Activated CD4-positive, CD25-positive, alpha-beta regulatory T cell treated with anti-CD3 and anti-CD28 coated beads, Interleukin-2, amount 50 U/mL, for 16 hours (primary cell): Measurements from ENCODE around the gene AQP10.
A peak's percentile ranks its signal among the peaks of the same experiment; 100 is the strongest.
"Not testable (repeated sequence)": the region's sequence is repeated elsewhere in the genome, so short reads cannot be mapped to it uniquely, and the experiment has no call there.

Source experiments
- DNase-seq: peaks from one replicate; pipeline ENCODE4 v3.0.0-alpha.2; 2020; ENCODE audit warnings: low read depth, low spot score

Gene AQP10

DNA sequence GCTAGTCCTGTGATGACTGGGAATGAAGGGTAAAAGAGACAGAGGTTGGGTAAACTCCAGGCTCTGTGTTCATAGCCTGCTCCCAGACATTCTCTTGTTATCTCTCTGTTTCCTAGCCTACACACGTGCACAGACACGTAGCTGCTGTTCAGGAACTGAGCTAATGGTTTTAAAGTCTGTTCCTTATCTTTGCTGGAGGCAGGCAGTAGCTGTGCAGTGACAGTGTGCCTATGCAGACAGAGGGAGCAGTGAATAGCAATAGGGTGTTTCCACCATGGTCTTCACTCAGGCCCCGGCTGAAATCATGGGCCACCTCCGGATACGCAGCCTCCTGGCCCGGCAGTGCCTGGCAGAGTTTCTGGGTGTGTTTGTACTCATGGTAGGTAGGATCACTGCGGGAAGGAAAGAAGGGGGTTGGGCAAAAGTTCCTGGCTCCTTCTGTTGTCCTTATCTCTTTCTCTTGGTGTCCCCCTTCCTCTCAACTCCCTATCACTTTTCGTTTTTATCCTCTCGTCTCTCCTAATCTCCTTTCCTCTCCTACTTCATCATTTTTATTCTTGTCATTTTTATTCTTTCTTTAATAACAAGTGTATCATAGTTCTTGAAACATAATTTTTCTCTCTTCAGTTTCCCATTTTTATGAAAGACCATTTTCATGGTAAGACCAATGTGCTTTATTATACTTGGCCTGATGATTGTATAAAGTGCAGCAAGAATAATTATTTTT, at the start of gene AQP10:
Gene AQP10, plus strand, starts transcription at position 212 of the 727 bp plus-strand sequence. Its CDS starts 63 bp downstream, at position 275.
- no peak for DNase-seq

DNA sequence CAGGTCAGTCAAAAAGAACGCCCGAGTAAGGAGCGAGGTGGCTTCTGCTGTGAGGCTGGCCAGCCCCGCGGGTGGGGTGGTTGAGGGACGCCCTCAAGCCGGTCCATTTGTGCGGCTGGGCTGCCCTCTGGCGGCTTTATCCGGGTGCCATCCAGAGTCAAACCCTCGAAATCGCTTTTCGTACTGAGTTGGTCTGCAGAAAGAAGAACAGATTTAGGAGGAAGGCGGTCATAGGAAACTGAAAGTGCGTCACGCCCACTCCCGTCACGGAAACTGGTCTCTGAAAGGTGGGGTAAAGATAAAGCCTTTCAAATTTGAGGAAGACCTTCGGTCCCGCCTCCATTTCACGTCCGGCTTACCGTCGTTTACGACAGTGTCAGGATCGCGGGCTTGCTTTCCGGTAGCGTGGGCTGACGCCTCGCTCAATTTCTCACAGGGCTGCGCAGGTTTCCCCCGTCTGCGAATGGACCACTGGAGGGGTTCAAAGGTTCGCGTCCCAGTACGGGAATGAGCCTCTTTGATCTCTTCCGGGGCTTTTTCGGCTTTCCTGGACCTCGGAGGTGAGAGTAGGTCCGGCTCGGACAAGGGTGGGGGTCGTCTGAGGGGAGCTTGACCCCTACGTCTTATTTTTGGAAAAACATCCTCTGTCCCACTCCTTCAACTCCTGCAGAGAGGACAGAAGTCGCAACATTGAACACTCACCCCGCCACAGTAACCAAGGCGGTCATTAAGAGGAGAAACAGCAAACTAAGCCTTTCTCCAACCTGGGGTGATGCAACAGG, 48.5 kb upstream of the AQP10 start, which contains the start of gene HAX1:
Gene HAX1, plus strand, starts transcription at position 413 of the 782 bp plus-strand sequence. Its CDS starts 95 bp downstream, at position 508.
- DNase-seq, result peak; percentile 95

GRCh38 chr1:154272999-154273563, 47.8 kb upstream of the AQP10 start:
- no peak for DNase-seq

GRCh38 chr1:154276797-154277196, 44.1 kb upstream of the AQP10 start:
- no peak for DNase-seq

GRCh38 chr1:154287591-154287990, 33.3 kb upstream of the AQP10 start:
- DNase-seq, result not testable (repeated sequence)

DNA sequence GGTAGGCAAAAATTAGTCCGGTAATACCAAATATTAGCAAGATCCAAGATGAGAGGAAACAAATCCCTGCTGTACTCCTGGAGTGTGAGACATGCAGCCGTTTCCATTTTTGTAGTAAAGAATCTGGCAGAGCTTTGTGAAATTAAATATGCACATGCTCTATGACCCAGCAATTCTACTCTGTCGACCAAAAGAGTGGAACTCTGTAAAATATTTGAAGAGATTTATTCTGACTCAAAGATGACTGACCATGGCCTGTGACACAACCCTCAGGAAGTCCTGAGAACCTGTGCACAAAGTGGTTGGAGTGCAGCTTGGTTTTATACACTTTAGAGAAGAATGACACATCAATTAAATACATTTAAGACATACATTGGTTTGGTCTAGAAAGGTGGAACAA, 32.2 kb upstream of the AQP10 start:
- no peak for DNase-seq

DNA sequence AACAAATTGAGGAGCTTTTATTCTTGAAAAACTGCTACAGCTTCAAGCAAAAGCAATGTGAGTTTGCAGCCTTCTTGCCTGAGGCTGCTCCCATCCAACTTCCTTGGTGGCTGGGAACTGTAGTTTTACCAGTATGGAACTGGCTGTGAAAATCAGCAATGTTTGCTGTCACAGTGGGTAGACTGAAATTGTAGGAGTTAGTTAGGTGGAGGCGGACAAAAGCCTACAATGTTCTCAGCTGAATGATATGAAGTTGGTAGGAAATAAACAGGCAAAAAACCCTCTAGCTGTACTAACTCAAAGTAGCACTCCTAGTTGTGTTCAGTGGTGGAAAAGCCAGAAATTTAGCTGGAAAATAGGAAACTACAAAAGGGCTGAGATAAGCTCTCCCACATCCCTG, 30.0 kb upstream of the AQP10 start:
- no peak for DNase-seq

DNA sequence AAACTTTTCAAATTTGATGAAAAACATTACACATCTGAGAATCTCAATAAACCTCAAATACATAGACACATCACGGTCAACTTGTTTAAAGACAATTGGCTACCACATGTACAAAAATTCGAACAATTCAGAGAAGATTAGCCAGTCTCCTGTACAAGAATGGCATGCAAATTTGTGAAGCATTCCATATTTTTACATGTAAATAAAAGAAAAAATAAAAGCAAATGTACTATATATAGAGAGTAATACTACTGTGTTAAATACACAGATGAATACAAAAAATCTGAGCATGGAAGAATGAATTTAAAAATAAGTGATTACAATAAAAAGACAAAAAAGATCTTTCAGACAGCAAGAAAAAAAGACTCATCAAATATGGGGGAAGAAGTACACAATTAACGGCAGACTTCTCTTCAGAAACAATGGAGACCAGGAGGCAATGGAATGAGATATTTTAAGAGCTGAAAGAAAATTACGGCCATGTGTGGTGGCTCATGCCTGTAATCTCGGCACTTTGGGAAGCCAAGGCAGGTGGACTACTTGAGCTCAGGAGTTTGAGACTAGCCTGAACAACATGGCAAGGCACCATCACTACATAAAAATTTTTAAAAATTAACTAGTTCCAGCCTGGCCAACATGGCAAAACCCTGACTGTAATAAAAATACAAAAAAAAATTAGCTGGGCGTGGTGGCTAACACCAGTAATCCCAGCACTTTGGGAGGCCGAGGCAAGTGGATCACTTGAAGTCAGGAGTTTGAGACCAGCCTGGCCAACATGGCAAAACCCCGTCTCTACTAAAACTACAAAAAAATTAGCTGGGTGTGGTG, 25.3 kb upstream of the AQP10 start:
- DNase-seq, result no peak

DNA sequence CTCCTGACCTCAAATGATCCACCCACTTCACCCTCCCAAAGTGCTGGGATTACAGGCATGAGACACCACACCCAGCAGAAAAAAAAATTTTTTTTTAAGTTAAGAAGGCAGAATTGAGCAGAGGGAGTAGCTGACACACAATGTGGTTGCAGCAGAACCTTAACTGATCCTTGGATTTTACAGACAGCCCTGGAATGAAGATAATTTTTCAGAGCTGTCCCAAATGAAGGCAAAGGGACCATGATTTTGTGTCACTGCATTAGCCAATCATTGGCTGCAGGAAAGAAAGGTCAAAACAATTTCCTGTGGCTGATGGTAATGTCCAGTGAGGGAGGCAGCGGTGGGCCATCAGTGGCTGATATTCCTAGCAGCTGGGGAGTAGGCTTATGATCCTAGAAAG, 19.3 kb upstream of the AQP10 start:
- no peak for DNase-seq

DNA sequence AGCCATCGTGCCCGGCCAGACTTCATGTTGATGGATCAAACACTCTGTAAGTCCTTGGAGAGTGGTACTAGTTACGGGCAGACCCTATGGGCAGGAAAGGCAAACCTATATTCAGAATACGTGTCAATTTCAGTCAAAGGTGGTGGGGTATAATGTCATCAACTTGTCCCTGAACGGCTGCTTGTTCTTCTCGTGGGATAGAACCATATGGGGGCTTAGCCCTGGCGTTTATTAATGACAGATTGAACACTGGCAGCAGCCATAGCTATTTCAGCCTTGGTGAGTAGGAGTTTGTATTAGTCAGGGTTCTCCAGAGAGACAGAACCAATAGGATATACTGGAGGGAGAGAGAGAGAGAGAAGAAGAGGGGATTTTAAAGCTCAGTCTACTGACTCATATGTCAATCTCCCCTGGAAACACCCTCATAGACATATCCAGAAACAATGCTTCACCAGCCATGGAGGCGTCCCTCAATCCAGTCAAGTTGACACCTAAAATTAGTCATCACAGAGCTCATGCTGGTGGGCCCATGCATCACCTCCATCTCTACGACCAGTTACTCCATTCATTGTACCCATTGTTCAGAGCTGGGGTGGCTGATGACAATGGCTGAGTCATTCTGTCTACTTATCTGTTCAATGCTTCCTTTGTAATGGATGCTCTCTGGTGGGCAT, 16.1 kb upstream of the AQP10 start:
- no peak for DNase-seq

GRCh38 chr1:154306151-154306550, 14.7 kb upstream of the AQP10 start:
- no peak for DNase-seq

DNA sequence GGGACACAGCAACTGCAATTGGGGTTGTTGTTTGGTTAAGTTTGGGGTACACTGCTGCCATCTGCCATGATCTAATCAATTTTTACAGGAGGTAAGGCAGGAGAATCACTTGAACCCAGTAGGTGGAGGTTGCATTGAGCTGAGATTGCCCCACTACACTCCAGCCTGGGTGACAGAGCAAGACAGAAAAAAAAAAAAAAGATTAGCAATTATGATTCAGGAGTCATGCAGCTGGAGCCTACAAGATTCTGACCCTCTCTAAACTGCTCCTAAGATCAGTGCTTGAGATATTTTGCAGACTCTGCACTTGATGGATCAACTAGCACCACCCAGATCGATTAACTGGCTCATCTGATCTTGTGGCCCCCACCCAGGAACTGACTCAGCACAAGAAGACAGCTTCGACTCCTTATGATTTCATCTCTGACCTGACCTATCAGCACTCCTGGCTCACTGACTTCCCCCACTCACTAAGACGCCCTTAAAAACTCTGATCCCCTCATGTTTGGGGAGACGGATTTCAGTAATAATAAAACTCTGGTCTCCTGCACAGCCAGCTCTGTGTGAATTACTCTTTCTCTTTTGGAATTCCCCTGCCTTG, 13.1 kb upstream of the AQP10 start:
- DNase-seq, result not testable (repeated sequence)

DNA sequence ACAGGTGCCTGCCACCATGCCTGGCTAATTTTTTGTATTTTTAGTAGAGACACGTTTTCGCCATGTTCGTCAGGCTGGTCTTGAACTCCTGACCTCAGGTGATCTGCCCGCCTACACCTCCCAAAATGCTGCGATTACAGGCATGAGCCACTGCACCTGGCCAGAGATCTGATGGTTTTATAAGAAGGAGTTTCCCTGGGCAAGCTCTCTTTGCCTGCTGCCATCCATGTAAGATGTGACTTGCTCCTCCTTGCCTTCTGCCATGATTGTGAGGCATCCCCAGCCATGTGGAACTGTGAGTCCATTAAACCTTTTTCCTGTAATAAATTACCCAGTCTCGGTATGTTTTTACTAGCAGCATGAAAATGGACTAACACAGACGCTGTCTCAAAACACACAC, 11.8 kb upstream of the AQP10 start:
- not testable (repeated sequence) for DNase-seq

DNA sequence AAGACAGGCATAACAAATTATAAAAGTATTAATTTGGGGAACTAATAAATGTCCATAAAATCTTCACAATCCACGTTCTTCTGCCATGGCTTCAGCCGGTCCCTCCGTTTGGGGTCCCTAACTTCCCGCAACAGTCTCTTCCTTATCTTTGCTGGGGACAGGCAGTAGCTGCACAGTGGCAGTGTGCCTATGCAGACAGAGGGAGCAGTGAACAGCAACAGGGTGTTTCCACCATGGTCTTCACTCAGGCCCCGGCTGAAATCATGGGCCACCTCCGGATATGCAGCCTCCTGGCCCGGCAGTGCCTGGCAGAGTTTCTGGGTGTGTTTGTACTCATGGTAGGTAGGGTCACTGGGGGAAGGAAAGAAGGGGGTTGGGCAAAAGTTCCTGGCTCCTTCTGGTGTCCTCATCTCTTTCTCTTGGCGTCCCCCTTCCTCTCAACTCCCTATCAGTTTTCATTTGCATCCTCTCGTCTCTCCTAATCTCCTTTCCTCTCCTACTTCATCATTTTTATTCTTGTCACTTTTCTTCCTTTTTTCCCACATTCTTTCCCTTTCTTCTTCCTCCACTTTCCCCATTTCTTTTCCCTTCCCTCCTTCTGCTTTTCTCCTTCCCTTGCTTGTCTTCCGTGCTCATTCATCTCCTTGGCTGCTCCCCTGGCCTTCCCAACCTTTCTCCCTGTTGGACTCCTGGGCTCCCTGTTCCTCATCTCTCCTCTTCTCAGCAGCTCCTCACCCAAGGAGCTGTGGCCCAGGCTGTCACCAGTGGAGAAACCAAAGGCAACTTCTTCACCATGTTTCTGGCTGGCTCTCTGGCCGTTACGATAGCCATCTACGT, 8.4 kb upstream of the AQP10 start:
- DNase-seq, result not testable (repeated sequence)

DNA sequence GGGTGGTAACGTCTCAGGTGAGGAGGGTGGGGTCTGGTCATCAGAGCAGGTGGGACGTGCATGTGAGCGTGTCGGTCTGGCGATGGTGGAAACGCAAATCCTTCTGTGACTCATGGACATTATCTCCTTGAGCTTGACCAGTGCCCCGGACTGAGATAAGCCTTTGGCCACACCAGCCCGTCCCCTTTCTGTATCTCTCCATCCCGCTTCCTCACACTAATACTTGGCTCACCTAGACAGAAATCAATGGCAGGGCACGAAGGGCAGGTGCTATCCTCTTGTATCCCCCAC, 7.9 kb upstream of the AQP10 start:
- no peak for DNase-seq

GRCh38 chr1:154314226-154314625, 6.7 kb upstream of the AQP10 start:
- DNase-seq, result not testable (repeated sequence)

- no peak for DNase-seq
Observed at GRCh38 chr1:154316704-154317103, 4.2 kb upstream of the AQP10 start.

GRCh38 chr1:154318386-154318785, 2.5 kb upstream of the AQP10 start:
- no peak for DNase-seq

DNA sequence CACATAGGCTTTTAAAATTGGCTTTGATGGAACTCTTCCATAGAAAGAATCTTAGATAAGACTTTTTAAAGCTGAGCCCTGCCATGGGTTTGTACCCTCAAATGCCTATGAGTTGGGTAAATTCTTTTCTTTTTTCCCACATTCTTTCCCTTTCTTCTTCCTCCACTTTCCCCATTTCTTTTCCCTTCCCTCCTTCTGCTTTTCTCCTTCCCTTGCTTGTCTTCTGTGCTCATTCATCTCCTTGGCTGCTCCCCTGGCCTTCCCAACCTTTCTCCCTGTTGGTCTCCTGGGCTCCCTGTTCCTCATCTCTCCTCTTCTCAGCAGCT, 679 bp downstream of the AQP10 start:
- DNase-seq, result not testable (repeated sequence)

DNA sequence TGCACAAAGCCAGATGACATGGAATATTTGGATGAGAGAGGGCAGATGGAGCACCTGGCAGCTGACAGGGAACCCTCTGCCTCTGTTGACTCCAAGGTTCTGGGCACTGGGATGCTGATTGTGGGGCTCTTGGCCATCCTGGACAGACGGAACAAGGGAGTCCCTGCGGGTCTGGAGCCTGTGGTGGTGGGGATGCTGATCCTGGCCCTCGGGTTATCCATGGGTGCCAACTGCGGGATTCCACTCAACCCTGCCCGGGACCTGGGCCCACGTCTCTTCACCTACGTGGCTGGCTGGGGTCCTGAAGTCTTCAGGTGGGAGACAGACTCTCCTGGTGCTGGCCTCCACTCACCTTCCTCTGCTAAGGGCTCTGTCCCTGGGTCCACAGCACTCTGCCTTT, 2.6 kb downstream of the AQP10 start:
- DNase-seq, result no peak
